ENCODE data around the gene C2CD4D.
"Not testable (repeated sequence)": the region's sequence is repeated elsewhere in the genome, so short reads cannot be mapped to it uniquely, and the experiment has no call there.

The C2CD4D gene

DNA sequence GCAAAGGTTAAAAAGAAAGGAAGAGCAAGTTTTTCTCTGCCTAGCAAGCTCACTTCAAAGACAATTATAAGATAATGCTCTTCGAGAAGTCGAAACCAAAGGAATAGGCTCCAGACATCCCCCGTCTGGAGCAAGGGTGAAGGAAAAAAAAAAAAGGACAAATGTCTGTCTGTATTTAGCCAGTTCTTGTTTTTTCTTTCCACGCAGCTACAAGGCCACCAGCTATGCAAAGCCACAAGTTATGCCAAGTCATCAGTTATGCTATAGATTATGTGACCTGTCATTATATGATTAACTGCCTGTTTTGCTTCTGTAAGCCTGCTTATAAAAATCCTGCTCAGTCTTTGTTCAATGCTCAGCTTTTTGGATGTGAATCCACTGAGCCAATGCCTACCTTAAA is 16.3 kb upstream of the C2CD4D start:
- Histone ChIP-seq H3K4me1 (ENCODE audit: control insufficient read depth, low read depth, low read length) (peaks cover 6% of the 10 kb centered on the region), H3K27ac (ENCODE audit: low read length) (no peak overlapping the region), H3K27me3 (ENCODE audit: control insufficient read depth, insufficient read depth, low read length) (peaks cover 34% of the 10 kb centered on the region), H3K9me3 (ENCODE audit: control insufficient read depth, low read depth, low read length) (no peaks in the 10 kb centered on the region), H3K36me3 (ENCODE audit: control insufficient read depth, low read depth, low read length) (no peaks in the 10 kb centered on the region), H3K9ac (ENCODE audit: low read length) (no peak overlapping the region), H3K4me3 (ENCODE audit: low read length) (no peak overlapping the region)

DNA sequence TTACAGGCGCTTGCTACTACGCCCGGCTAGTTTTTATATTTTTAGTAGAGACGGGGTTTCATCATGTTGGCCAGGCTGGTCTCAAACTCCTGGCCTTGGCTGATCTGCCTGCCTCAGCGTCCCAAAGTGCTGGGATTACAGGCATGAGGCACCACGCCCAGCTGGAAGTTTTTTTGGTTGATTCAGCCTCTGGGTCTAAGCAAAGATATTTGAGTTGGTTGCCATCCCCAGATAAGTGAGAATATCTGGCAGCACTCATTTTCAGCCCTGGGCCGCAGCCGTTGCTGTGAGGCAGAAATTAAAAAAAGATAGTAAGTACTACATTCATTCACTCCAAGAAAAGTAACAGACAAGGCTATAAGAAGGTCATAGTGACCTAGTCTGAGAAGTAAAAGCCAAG is 15.9 kb upstream of the C2CD4D start:
- H3K27me3 ChIP-seq (ENCODE audit: control insufficient read depth, insufficient read depth, low read length) = peaks cover 32% of the 10 kb centered on the region
- H3K9ac ChIP-seq (ENCODE audit: low read length); H3K36me3 ChIP-seq (ENCODE audit: control insufficient read depth, low read depth, low read length); H3K27ac ChIP-seq (ENCODE audit: low read length); H3K4me3 ChIP-seq (ENCODE audit: low read length); H3K4me1 ChIP-seq (ENCODE audit: control insufficient read depth, low read depth, low read length); H3K9me3 ChIP-seq (ENCODE audit: control insufficient read depth, low read depth, low read length): not testable (repeated sequence)

DNA sequence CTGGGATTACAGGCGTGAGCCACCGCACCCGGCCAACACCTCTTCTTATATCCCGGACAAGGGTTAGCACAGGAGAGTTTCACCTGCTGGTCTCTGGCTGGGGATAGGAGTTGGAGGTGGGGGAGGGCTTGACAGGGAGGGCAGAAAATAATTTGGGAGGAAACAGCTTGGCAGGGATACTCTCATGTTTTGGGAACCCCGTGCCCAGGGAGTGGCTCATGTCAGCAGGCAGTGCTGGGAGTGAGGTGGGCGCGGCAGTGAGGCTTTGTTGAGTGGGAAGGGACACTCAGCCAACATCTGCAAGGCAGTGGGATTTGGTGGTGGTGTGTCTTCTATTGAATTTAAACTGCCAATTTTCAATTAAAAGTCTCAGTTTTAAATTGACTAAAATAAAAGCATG is 15.0 kb upstream of the C2CD4D start:
- no peak overlapping the region for H3K4me3 ChIP-seq (ENCODE audit: low read length)
- peaks cover 24% of the 10 kb centered on the region for H3K27me3 ChIP-seq (ENCODE audit: control insufficient read depth, insufficient read depth, low read length)
- no peak overlapping the region for H3K27ac ChIP-seq (ENCODE audit: low read length)
- H3K4me1 ChIP-seq (ENCODE audit: control insufficient read depth, low read depth, low read length) = no peaks in the 10 kb centered on the region
- H3K9ac ChIP-seq (ENCODE audit: low read length) = no peak overlapping the region
- H3K36me3 ChIP-seq (ENCODE audit: control insufficient read depth, low read depth, low read length) = no peaks in the 10 kb centered on the region
- H3K9me3 ChIP-seq (ENCODE audit: control insufficient read depth, low read depth, low read length) = no peaks in the 10 kb centered on the region

DNA sequence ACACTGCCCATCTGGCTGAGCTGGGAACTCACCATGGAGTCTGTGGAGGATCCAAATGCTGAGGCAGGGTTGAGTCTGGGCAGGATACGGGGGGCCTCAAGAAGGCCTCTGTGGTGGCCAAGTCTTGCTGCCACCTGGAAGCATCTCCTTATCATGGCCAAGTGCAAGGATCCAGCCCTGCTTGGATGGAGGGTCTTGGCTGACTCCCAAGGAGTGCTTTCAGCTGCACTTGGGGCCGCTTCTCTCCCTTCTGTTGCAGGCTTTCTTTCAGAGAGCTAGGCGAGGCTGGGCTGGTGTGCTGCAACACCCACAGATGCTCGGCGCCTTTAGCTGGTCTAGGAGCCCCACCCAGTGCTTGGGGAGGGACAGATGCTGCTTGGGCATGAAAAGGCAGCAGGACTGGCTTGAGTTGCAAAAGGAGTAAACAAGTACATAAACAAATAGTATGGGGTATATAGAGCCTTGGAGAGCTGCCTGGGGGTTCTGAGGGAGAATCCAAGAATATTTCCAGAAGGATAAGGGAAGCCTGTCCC is 13.9 kb upstream of the C2CD4D start, which contains the start of gene THEM5:
THEM5 (minus strand) TSS at position 302 of the 533 bp plus-strand sequence; CDS start at position 155, 147 bp downstream.
- no peak within 1 kb of the TSS for H3K27ac ChIP-seq (ENCODE audit: low read length)
- H3K9me3 ChIP-seq (ENCODE audit: control insufficient read depth, low read depth, low read length) = no peaks in the 10 kb centered on the region
- no peak within 1 kb of the TSS for H3K9ac ChIP-seq (ENCODE audit: low read length)

DNA sequence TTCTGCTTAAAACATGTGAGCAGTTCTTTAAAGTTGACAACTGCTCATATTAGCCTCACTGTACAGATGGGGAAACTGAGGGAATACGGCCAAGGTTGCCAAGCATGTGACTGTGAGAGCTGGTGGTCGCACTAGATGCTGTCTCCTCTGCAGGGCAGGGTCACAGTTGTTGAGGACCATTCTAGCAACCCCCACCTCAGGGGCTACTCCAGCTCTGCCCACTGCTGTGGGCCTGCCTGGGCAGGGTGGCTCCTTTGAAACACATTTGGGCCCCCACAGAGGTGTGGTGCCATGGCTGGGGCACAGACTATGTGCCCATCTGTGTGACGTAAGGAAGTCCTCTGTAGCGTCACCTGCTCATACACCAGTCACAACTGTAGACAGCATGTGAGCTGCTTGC is 13.1 kb upstream of the C2CD4D start:
- Histone ChIP-seq H3K4me3 (ENCODE audit: low read length) (no peak overlapping the region), H3K9ac (ENCODE audit: low read length) (no peak overlapping the region), H3K27ac (ENCODE audit: low read length) (no peak overlapping the region), H3K9me3 (ENCODE audit: control insufficient read depth, low read depth, low read length) (no peaks in the 10 kb centered on the region), H3K4me1 (ENCODE audit: control insufficient read depth, low read depth, low read length) (no peaks in the 10 kb centered on the region), H3K36me3 (ENCODE audit: control insufficient read depth, low read depth, low read length) (no peaks in the 10 kb centered on the region), H3K27me3 (ENCODE audit: control insufficient read depth, insufficient read depth, low read length) (peaks cover 4% of the 10 kb centered on the region)

More for the DNA sequence above, 13.9 kb upstream of the C2CD4D start, which contains the start of gene THEM5:
- no peak within 1 kb of the TSS for H3K4me3 ChIP-seq (ENCODE audit: low read length)
- H3K4me1 ChIP-seq (ENCODE audit: control insufficient read depth, low read depth, low read length) = no peaks in the 10 kb centered on the region
- H3K27me3 ChIP-seq (ENCODE audit: control insufficient read depth, insufficient read depth, low read length) = peaks cover 12% of the 10 kb centered on the region
- no peaks in the 10 kb centered on the region for H3K36me3 ChIP-seq (ENCODE audit: control insufficient read depth, low read depth, low read length)

DNA sequence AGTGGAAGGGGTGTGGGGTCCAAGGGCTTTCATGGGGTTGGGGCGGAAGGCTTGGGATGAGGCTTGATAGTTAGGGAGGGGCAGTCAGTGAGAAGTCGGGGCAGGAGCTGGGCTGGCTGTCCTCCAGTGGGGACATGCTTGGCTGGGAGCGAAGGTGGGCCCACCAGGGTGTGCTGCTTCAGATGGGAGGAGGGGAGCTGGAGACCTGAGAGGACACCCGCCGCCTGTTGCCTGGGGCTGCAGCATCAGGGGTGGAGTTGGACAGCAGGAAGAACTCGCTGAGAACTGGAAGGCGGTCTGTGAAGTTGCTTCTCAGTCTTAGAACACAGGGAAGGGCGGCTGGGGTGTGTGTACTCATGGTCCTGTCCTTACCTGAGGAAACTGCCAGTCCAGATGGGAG is 12.3 kb upstream of the C2CD4D start:
- H3K9me3 ChIP-seq (ENCODE audit: control insufficient read depth, low read depth, low read length) = no peaks in the 10 kb centered on the region
- H3K27ac ChIP-seq (ENCODE audit: low read length) = no peak overlapping the region
- no peaks in the 10 kb centered on the region for H3K36me3 ChIP-seq (ENCODE audit: control insufficient read depth, low read depth, low read length)
- no peak overlapping the region for H3K4me3 ChIP-seq (ENCODE audit: low read length)
- no peaks in the 10 kb centered on the region for H3K27me3 ChIP-seq (ENCODE audit: control insufficient read depth, insufficient read depth, low read length)
- H3K4me1 ChIP-seq (ENCODE audit: control insufficient read depth, low read depth, low read length) = peaks cover under 1% of the 10 kb centered on the region
- no peak overlapping the region for H3K9ac ChIP-seq (ENCODE audit: low read length)

DNA sequence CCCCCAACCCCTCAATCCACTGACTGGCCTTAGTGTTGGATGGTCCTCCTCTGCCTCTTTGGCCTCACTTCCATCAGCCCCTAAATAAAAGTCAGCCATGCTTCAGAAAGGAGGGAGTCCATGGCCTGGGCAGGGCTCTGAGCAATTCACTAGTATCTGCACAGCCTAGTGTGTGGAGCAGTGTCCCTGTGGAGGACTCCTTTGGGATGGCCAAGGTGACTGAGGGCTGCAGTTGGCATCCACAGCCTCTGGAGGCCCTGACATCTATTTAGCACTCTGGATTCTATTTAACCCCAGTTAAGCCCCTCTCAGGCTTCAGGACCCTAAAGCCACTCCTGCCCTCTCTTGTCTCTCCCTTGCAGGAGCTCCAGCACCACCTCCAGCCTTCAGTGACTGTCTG is 10.3 kb upstream of the C2CD4D start:
- no peaks in the 10 kb centered on the region for H3K9me3 ChIP-seq (ENCODE audit: control insufficient read depth, low read depth, low read length)
- H3K9ac ChIP-seq (ENCODE audit: low read length) = no peak overlapping the region
- peaks cover 10% of the 10 kb centered on the region for H3K4me1 ChIP-seq (ENCODE audit: control insufficient read depth, low read depth, low read length)
- H3K36me3 ChIP-seq (ENCODE audit: control insufficient read depth, low read depth, low read length) = no peaks in the 10 kb centered on the region
- H3K4me3 ChIP-seq (ENCODE audit: low read length) = no peak overlapping the region
- H3K27ac ChIP-seq (ENCODE audit: low read length) = no peak overlapping the region
- H3K27me3 ChIP-seq (ENCODE audit: control insufficient read depth, insufficient read depth, low read length) = no peaks in the 10 kb centered on the region

DNA sequence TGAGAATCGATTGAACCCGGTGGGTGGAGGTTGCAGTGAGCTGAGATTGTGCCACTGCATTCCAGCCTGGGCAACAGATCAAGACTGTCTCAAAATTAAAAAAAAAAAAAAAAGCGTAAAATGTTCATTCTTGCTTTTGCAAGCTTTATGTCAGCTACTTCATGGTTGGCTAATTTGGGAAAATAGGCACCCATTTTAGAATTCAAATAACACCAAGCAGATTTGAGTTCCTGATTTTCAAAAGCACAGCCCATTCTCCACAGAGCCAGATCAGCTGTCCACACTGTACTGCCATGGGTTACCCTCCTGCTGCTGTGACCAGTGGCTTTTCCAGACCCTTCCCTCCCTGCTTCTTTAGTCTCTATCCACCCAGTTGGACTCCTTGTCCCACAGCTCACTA is 9.5 kb upstream of the C2CD4D start:
- H3K27ac ChIP-seq (ENCODE audit: low read length) = no peak overlapping the region
- no peaks in the 10 kb centered on the region for H3K36me3 ChIP-seq (ENCODE audit: control insufficient read depth, low read depth, low read length)
- peaks cover 10% of the 10 kb centered on the region for H3K4me1 ChIP-seq (ENCODE audit: control insufficient read depth, low read depth, low read length)
- no peak overlapping the region for H3K9ac ChIP-seq (ENCODE audit: low read length)
- no peaks in the 10 kb centered on the region for H3K9me3 ChIP-seq (ENCODE audit: control insufficient read depth, low read depth, low read length)
- no peaks in the 10 kb centered on the region for H3K27me3 ChIP-seq (ENCODE audit: control insufficient read depth, insufficient read depth, low read length)
- H3K4me3 ChIP-seq (ENCODE audit: low read length) = no peak overlapping the region

DNA sequence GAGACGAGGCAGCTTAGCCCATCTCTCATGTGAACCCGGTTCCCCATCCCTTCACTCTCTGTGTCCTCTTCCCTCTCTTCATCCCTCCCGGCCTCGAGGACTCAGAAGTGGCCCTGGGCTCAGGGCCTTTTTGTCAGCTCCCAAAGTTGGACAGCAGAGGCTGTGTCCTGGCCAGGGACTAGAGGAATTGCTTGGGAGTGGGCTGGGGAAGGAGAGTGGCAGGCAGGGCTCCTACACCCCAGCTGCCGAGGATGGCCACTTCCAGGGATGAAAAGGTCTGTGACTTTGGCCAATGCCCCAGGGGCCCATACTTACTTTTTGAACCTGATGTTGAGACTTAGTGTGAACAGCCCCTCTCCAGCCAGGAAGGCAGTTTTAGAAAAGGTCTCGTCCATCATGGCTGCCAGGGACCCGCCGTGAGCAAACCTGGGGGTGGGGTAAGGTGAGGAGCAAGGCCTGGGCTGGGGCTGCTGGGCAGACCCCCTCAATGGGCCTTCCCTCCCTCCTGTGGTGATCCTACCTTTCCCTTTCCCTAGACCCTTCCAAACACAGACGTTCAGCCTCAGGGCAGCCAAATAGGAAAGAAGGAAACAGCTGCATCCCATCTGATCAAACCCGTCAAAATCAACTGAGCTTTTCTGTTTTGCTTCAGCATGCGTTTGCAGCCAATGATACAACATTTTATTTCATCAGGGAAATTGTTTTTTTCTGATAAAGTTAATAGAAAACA is 8.4 kb upstream of the C2CD4D start:
- Histone ChIP-seq H3K27me3 (ENCODE audit: control insufficient read depth, insufficient read depth, low read length) (no peaks in the 10 kb centered on the region), H3K9me3 (ENCODE audit: control insufficient read depth, low read depth, low read length) (no peaks in the 10 kb centered on the region), H3K4me3 (ENCODE audit: low read length) (no peak overlapping the region), H3K9ac (ENCODE audit: low read length) (no peak overlapping the region), H3K4me1 (ENCODE audit: control insufficient read depth, low read depth, low read length) (peaks cover 10% of the 10 kb centered on the region), H3K36me3 (ENCODE audit: control insufficient read depth, low read depth, low read length) (no peaks in the 10 kb centered on the region), H3K27ac (ENCODE audit: low read length) (no peak overlapping the region)

DNA sequence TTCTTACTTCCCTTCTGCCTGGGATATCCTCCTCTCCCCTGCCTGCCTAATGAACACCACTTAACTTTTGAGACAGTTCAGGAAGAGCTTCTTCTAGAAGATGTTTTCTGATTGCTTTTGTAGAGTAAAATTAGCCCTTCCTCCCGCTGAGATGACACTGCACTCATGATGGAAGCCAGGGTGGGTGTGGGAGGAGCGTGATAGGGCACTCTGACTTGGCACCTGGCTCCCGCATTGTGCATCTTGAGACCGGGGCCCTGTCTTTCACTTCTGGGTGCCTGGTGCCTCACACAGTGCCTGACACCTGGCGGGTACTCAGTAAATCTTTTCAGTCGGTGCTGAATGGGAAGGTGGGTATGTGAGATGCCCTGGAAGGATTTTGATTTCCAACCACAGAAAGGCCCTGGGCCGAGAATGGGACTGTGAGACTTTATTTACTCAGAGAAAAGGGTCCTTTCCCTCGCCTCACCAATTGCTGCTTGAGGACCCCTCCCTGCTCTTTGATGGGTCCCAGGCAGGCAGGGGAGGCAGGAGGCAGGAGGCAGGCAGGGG is 7.1 kb upstream of the C2CD4D start:
- Histone ChIP-seq H3K4me3 (ENCODE audit: low read length) (peak overlapping the region; percentile 13), H3K27ac (ENCODE audit: low read length) (no peak overlapping the region), H3K9ac (ENCODE audit: low read length) (no peak overlapping the region), H3K4me1 (ENCODE audit: control insufficient read depth, low read depth, low read length) (peaks cover 10% of the 10 kb centered on the region), H3K36me3 (ENCODE audit: control insufficient read depth, low read depth, low read length) (no peaks in the 10 kb centered on the region), H3K27me3 (ENCODE audit: control insufficient read depth, insufficient read depth, low read length) (no peaks in the 10 kb centered on the region), H3K9me3 (ENCODE audit: control insufficient read depth, low read depth, low read length) (no peaks in the 10 kb centered on the region)

DNA sequence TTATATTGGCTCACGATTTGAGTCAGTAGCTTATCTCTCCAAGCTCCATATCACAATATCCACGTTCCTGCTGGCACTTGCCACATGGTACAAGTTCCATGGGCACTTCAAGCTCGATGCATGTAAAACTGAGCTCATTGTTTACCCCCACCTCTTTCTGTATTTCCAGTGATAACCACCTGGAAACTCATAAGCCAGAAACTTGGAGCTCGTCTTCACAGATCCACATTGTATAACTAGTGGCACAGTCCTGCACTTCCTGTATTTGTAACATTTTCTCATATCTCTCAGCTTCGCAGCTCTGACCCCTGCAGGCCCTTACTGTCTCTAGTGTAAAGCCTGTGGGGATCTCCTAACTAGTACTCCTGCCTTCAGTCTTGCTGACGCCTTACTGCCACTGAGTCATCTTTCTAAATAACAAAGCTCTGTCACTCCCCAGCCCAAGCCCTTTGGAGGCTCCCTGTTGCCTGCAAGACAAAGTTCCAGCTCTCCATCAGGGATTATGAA is 6.5 kb upstream of the C2CD4D start:
- Histone ChIP-seq H3K9ac (ENCODE audit: low read length) (no peak overlapping the region), H3K4me1 (ENCODE audit: control insufficient read depth, low read depth, low read length) (peaks cover 10% of the 10 kb centered on the region), H3K27me3 (ENCODE audit: control insufficient read depth, insufficient read depth, low read length) (no peaks in the 10 kb centered on the region), H3K9me3 (ENCODE audit: control insufficient read depth, low read depth, low read length) (no peaks in the 10 kb centered on the region), H3K36me3 (ENCODE audit: control insufficient read depth, low read depth, low read length) (no peaks in the 10 kb centered on the region), H3K4me3 (ENCODE audit: low read length) (no peak overlapping the region), H3K27ac (ENCODE audit: low read length) (no peak overlapping the region)

DNA sequence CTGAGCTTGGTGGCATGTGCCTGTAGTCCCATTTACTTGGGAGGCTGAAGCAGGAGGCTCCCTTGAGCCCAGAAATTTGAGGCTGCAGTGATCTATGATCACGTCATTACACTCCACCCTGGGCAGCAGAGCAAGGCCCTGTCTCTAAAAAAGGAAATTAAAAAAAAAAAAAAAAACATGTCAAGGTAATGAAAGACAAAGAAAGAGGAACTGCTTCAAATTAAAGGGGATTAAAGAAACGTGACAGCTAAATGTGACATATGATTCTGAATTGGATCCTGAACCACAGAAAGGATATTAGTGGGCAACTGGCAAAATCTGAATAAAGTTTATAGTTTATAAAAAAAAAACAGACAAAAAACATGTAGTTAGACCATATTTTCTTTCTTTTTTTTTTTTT is 3.8 kb upstream of the C2CD4D start:
- no peak overlapping the region for H3K27ac ChIP-seq (ENCODE audit: low read length)
- H3K36me3 ChIP-seq (ENCODE audit: control insufficient read depth, low read depth, low read length) = no peaks in the 10 kb centered on the region
- peaks cover 17% of the 10 kb centered on the region for H3K4me1 ChIP-seq (ENCODE audit: control insufficient read depth, low read depth, low read length)
- H3K4me3 ChIP-seq (ENCODE audit: low read length) = no peak overlapping the region
- H3K9ac ChIP-seq (ENCODE audit: low read length) = no peak overlapping the region
- H3K27me3 ChIP-seq (ENCODE audit: control insufficient read depth, insufficient read depth, low read length) = peaks cover 15% of the 10 kb centered on the region
- H3K9me3 ChIP-seq (ENCODE audit: control insufficient read depth, low read depth, low read length) = no peaks in the 10 kb centered on the region
